ENCODE measurements around the gene TCF23.
A peak's percentile ranks its signal among the peaks of the same experiment; 100 is the strongest.
"Not testable (repeated sequence)": the region's sequence is repeated elsewhere in the genome, so short reads cannot be mapped to it uniquely, and the experiment has no call there.

Gene TCF23

DNA sequence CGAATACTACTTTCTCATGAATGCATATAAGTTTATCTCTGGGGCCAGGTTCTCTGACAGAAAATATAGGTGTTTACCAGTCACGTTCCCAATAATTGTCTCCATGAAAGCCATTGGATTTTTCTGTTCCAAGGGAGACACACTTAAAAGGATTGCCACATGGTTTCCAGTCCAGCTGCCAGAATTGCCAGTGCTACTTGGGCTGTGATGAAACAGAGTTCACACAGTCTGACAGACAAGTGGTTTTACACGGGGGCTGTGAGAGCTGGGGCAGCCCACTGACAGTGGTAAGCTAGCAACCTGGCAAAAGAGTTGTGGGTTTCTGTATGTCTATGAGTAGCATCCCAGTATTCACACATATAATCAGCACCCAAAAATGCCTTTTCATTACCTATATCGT is 35.3 kb downstream of the TCF23 start:
- no peaks in the 10 kb centered on the region for H3K9me3 ChIP-seq (ENCODE audit: control insufficient read depth in 5 of 5, low read length in 5 of 5)
- H3K4me3 ChIP-seq (ENCODE audit: low read depth in 1 of 5, low read length in 5 of 5), result no peak overlapping the region
- H3K9ac ChIP-seq (ENCODE audit: low read length in 5 of 5), result peak overlapping the region; percentile 49 to 93 (median 74)
- H3K27ac ChIP-seq (ENCODE audit: low read depth, low read length), result peak overlapping the region; percentile 92
- H3K4me1 ChIP-seq (ENCODE audit: control insufficient read depth in 5 of 5, insufficient read depth in 5 of 5, low read length in 5 of 5), result peaks cover 8 to 74% (median 65%) of the 10 kb centered on the region in 5 donors
- H3K27me3 ChIP-seq (ENCODE audit: control insufficient read depth in 5 of 5, insufficient read depth in 4 of 5, low read length in 5 of 5), result no peaks in the 10 kb centered on the region
- H3K36me3 ChIP-seq (ENCODE audit: control insufficient read depth in 5 of 5, insufficient read depth in 5 of 5, low read length in 5 of 5), result no peaks in the 10 kb centered on the region

DNA sequence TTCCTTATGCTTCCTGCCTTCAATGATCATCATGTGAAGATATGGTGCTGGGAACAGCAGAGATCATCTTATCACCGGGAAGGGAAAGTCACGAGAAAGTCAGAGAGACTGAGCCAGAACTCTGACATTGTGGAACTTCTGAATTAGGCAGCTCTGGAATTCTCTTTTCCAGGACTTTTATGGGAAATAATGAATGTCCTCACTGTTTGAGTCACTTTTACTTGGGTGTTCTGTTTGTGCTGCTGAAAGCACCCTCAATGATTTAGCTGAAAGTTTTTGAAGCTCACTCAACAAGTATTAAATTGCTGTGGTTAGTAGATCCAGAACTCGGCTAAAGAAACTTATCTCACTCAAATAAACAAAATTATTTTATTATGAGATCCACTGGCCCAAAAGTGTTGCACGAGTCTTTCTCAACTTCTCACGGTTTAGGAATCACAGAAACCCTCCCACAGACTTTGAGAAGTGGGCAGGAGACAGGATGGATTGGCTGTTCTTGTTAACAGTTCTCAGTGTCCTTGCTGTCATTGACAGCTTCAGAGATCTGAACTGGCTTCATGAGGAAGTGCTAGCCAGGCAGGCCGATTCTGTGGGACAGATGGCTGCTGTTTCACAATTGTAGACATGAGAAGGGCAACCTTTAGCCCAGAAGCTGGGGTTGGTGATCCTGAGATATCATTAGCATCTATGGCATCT is 36.7 kb downstream of the TCF23 start:
- H3K27ac ChIP-seq (ENCODE audit: low read depth, low read length), result peak overlapping the region; percentile 92
- H3K27me3 ChIP-seq (ENCODE audit: control insufficient read depth in 5 of 5, insufficient read depth in 4 of 5, low read length in 5 of 5), result no peaks in the 10 kb centered on the region
- H3K9me3 ChIP-seq (ENCODE audit: control insufficient read depth in 5 of 5, low read length in 5 of 5), result no peaks in the 10 kb centered on the region
- no peaks in the 10 kb centered on the region for H3K36me3 ChIP-seq (ENCODE audit: control insufficient read depth in 5 of 5, insufficient read depth in 5 of 5, low read length in 5 of 5)
- peak overlapping the region in 3 of 5 donors; percentile 6 to 93 (median 50) for H3K9ac ChIP-seq (ENCODE audit: low read length in 5 of 5)
- peaks cover 8 to 62% (median 52%) of the 10 kb centered on the region in 5 donors for H3K4me1 ChIP-seq (ENCODE audit: control insufficient read depth in 5 of 5, insufficient read depth in 5 of 5, low read length in 5 of 5)
- no peak overlapping the region for H3K4me3 ChIP-seq (ENCODE audit: low read depth in 1 of 5, low read length in 5 of 5)

DNA sequence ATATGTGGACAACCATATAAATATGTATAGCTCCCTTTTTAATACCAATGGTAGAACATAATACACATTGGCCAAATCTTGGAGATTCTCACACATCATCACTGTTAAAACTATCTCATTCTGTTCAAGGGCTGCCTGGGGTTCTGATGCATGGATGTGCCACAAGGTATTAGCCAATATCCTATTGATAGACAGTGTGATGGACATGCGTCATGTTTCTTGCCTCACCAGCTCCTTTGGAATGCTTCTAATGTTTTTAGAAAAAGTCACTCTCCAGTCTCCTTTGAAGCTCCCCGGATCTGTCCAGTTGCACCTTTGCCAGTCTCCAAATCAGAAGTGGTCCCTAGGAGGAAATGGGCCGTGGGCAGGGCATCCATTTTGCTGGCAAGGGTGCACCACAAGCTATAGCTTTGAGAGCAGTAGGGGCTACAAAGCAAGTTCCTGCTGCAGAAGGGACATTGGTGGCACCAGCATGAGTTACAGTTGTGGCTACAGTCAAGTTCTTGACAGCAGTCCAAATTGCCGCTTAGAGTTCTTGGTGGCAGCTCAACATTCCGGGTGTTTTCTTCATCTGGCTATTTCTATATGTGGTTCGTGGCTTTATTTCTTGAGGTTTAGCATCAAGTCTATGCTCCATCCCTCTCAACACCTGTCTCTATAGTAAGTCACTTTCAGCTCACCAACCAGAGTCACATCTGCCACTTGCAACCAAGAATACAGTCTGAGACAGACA is 38.0 kb downstream of the TCF23 start:
- Histone ChIP-seq H3K4me1 (ENCODE audit: control insufficient read depth in 5 of 5, insufficient read depth in 5 of 5, low read length in 5 of 5) (peaks cover 10 to 55% (median 46%) of the 10 kb centered on the region in 5 donors), H3K27me3 (ENCODE audit: control insufficient read depth in 5 of 5, insufficient read depth in 4 of 5, low read length in 5 of 5) (no peaks in the 10 kb centered on the region), H3K27ac (ENCODE audit: low read depth, low read length) (peak overlapping the region; percentile 92), H3K9ac (ENCODE audit: low read length in 5 of 5) (peak overlapping the region in 1 of 5 donors; percentile 93), H3K4me3 (ENCODE audit: low read depth in 1 of 5, low read length in 5 of 5) (no peak overlapping the region), H3K9me3 (ENCODE audit: control insufficient read depth in 5 of 5, low read length in 5 of 5) (no peaks in the 10 kb centered on the region), H3K36me3 (ENCODE audit: control insufficient read depth in 5 of 5, insufficient read depth in 5 of 5, low read length in 5 of 5) (no peaks in the 10 kb centered on the region)

DNA sequence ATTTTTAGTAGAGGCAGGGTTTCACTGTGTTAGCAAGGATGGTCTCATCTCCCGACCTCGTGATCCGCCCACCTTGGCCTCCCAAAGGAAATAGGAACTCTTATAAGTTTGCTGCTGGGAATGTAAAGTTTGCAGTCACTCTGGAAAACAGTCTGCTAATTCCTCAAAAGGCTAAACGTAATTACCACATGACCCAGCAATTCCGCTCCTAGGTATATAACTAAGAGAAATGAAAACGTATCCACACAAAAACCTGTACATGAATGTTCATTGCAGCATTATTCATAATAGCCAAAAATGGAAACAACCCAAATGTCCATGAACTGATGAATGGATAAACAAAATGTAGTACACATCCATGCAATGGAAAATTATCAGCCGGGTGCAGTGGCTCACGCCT is 41.2 kb downstream of the TCF23 start:
- H3K9me3 ChIP-seq (ENCODE audit: control insufficient read depth in 5 of 5, low read length in 5 of 5), result no peaks in the 10 kb centered on the region
- H3K9ac ChIP-seq (ENCODE audit: low read length in 5 of 5), result no peak overlapping the region
- H3K27me3 ChIP-seq (ENCODE audit: control insufficient read depth in 5 of 5, insufficient read depth in 4 of 5, low read length in 5 of 5), result no peaks in the 10 kb centered on the region
- H3K27ac ChIP-seq (ENCODE audit: low read depth, low read length), result no peak overlapping the region
- H3K4me3 ChIP-seq (ENCODE audit: low read depth in 1 of 5, low read length in 5 of 5), result no peak overlapping the region
- H3K36me3 ChIP-seq (ENCODE audit: control insufficient read depth in 5 of 5, insufficient read depth in 5 of 5, low read length in 5 of 5), result no peaks in the 10 kb centered on the region
- H3K4me1 ChIP-seq (ENCODE audit: control insufficient read depth in 5 of 5, insufficient read depth in 5 of 5, low read length in 5 of 5), result peaks cover 7 to 28% (median 23%) of the 10 kb centered on the region in 5 donors

DNA sequence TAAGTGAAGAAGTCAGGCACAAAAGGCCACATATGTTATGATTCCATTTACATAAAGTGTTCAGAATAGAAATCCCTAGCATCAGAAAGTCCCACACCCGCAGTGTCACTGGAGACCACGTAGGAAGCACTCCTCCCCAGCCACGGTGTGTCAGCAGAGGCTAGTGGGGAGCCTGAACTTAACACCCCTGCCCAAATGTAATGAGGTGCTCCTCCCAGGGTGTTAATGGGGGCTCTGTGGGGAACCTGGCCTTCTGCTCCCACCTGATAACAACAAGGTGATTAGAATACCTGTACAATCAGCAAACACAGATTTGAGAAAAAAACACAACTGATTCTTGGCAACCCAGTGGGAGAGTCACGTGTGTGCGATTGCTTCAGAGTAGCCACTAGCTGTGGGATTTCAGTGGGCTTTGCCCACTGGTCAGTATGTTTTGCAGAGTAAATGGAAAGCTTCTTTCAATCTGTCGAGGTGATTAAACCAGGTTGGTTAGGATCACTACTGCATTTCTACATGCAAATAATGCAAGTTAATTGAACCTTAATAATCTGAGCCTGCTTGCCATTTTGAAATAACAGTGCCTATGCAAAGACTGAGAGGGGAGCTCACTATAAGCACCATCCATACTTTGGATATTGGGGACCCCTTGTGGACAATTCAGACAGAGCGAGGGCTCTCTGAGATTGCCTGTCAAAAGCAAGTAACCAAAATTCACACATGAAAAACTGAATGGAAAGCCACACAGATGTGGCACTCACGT is 42.4 kb downstream of the TCF23 start:
- Histone ChIP-seq H3K4me1 (ENCODE audit: control insufficient read depth in 5 of 5, insufficient read depth in 5 of 5, low read length in 5 of 5) (peaks cover 3 to 17% (median 13%) of the 10 kb centered on the region in 5 donors), H3K4me3 (ENCODE audit: low read depth in 1 of 5, low read length in 5 of 5) (no peak overlapping the region), H3K9ac (ENCODE audit: low read length in 5 of 5) (peak overlapping the region in 1 of 5 donors; percentile 35), H3K9me3 (ENCODE audit: control insufficient read depth in 5 of 5, low read length in 5 of 5) (no peaks in the 10 kb centered on the region), H3K27ac (ENCODE audit: low read depth, low read length) (no peak overlapping the region), H3K36me3 (ENCODE audit: control insufficient read depth in 5 of 5, insufficient read depth in 5 of 5, low read length in 5 of 5) (no peaks in the 10 kb centered on the region), H3K27me3 (ENCODE audit: control insufficient read depth in 5 of 5, insufficient read depth in 4 of 5, low read length in 5 of 5) (no peaks in the 10 kb centered on the region)

DNA sequence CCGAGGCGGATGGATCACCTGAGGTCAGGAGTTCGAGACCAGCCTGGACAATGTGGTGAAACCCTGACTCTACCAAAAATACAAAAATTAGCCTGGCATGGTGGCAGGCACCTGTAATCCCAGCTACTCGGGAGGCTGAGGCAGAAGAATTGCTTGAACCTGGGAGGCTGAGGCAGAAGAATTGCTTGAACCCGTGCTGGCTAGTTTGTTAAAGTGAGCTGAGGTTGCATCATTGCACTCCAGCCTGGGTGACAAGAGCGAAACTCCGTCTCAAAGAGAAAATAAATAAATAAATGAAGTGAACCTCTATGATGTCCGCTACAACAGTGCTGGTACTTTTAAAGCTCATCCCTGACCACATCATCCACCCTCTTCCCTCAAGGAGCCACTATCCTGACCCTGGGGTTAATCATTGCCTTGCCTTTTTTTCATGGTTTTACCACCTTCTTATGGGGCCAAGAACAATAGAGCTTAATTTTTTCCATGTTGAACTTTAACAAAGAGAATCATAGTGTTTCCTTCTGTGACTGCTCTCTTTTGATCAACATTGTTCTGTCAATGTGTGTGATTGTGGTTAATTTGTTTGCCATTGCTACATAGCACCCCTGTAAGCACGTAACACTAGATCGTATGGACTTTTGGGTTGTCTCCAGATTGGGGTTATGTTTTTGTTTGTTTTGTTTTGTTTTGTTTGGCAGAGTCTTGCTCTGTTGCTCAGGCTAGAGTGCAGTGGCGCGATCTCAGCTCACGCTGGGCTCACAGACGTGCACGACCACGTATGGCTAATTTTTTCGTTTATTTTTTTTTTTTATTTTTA is 45.9 kb downstream of the TCF23 start:
- Histone ChIP-seq H3K36me3 (ENCODE audit: control insufficient read depth in 5 of 5, insufficient read depth in 5 of 5, low read length in 5 of 5) (peaks cover 0 to 6% (median 6%) of the 10 kb centered on the region in 5 donors), H3K4me1 (ENCODE audit: control insufficient read depth in 5 of 5, insufficient read depth in 5 of 5, low read length in 5 of 5) (peaks cover 3 to 16% (median 11%) of the 10 kb centered on the region in 5 donors), H3K27me3 (ENCODE audit: control insufficient read depth in 5 of 5, insufficient read depth in 4 of 5, low read length in 5 of 5) (no peaks in the 10 kb centered on the region), H3K9me3 (ENCODE audit: control insufficient read depth in 5 of 5, low read length in 5 of 5) (no peaks in the 10 kb centered on the region), H3K9ac (ENCODE audit: low read length in 5 of 5) (no peak overlapping the region), H3K4me3 (ENCODE audit: low read depth in 1 of 5, low read length in 5 of 5) (no peak overlapping the region), H3K27ac (ENCODE audit: low read depth, low read length) (no peak overlapping the region)

DNA sequence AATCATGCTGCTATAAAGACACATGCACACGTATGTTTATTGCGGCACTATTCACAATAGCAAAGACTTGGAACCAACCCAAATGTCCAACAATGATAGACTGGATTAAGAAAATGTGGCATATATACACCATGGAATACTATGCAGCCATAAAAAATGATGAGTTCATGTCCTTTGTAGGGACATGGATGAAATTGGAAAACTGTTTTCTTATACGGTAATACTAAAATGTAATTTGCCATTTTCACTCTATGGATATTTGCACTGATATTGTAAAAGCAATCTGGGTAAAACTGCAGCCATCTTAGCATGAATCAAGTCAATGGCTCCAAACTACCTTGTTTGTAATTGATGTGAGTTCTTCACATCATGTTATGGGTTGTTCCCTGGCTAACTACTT is 47.0 kb downstream of the TCF23 start:
- not testable (repeated sequence) for H3K27me3 ChIP-seq (ENCODE audit: control insufficient read depth in 5 of 5, insufficient read depth in 4 of 5, low read length in 5 of 5); H3K9ac ChIP-seq (ENCODE audit: low read length in 5 of 5); H3K4me3 ChIP-seq (ENCODE audit: low read depth in 1 of 5, low read length in 5 of 5); H3K27ac ChIP-seq (ENCODE audit: low read depth, low read length); H3K9me3 ChIP-seq (ENCODE audit: control insufficient read depth in 5 of 5, low read length in 5 of 5)
- H3K36me3 ChIP-seq (ENCODE audit: control insufficient read depth in 5 of 5, insufficient read depth in 5 of 5, low read length in 5 of 5), result peaks cover 0 to 17% (median 17%) of the 10 kb centered on the region in 5 donors
- H3K4me1 ChIP-seq (ENCODE audit: control insufficient read depth in 5 of 5, insufficient read depth in 5 of 5, low read length in 5 of 5), result peaks cover 3 to 16% (median 11%) of the 10 kb centered on the region in 5 donors

DNA sequence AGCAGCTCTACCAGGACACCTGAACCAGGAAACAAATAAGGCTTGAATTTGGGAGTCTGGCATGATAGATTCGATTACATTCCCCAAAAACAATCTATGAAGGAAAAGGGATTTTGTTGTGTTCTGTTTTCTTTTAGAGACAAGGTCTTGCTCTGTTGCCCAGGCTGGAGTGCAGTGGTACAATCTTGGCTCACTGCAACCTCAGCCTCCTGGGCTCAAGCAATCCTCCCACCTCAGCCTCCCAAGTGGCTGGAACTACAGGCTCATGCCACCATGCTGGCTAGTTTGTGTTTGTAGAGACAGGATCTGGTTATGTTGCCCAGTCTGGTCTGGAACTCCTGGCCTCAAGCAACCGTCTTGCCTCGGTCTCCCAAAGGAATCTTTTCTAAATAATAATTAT is 49.3 kb downstream of the TCF23 start:
- H3K27me3 ChIP-seq (ENCODE audit: control insufficient read depth in 5 of 5, insufficient read depth in 4 of 5, low read length in 5 of 5); H3K9me3 ChIP-seq (ENCODE audit: control insufficient read depth in 5 of 5, low read length in 5 of 5); H3K27ac ChIP-seq (ENCODE audit: low read depth, low read length); H3K9ac ChIP-seq (ENCODE audit: low read length in 5 of 5); H3K4me1 ChIP-seq (ENCODE audit: control insufficient read depth in 5 of 5, insufficient read depth in 5 of 5, low read length in 5 of 5); H3K4me3 ChIP-seq (ENCODE audit: low read depth in 1 of 5, low read length in 5 of 5): not testable (repeated sequence)
- H3K36me3 ChIP-seq (ENCODE audit: control insufficient read depth in 5 of 5, insufficient read depth in 5 of 5, low read length in 5 of 5), result peaks cover 6 to 39% (median 37%) of the 10 kb centered on the region in 5 donors

DNA sequence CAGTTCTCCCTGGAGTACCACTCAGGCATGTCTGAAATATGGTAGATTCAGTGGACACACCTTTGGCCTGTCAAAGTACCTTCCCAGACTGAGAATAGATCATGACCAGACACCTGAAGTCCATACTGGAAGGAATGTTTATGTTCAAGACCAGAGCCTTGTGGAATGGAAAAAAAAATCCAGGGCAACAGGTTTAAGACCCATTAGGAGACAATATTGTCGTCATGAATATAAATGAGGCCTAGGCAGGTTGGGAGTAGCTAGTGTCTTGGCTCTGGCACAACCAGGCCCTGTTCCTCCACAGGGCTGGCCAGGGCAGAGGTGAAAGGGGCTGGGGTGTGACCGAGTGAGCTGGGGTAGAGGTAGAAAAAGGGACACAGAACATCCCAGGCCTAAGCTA is 49.8 kb downstream of the TCF23 start:
- Histone ChIP-seq H3K36me3 (ENCODE audit: control insufficient read depth in 5 of 5, insufficient read depth in 5 of 5, low read length in 5 of 5) (peaks cover 8 to 45% (median 43%) of the 10 kb centered on the region in 5 donors), H3K9ac (ENCODE audit: low read length in 5 of 5) (peak overlapping the region in 4 of 5 donors; percentile 0 to 45 (median 8)), H3K4me1 (ENCODE audit: control insufficient read depth in 5 of 5, insufficient read depth in 5 of 5, low read length in 5 of 5) (peaks cover 0 to 9% (median 7%) of the 10 kb centered on the region in 5 donors), H3K27ac (ENCODE audit: low read depth, low read length) (peak overlapping the region; percentile 37), H3K27me3 (ENCODE audit: control insufficient read depth in 5 of 5, insufficient read depth in 4 of 5, low read length in 5 of 5) (no peaks in the 10 kb centered on the region), H3K4me3 (ENCODE audit: low read depth in 1 of 5, low read length in 5 of 5) (no peak overlapping the region), H3K9me3 (ENCODE audit: control insufficient read depth in 5 of 5, low read length in 5 of 5) (no peaks in the 10 kb centered on the region)

All from subcutaneous abdominal adipose tissue (tissue), 5 donors.